HCT116 (cell line): ENCODE data around the gene EHD3. TPM values are rescaled to one million over a fixed set of nuclear protein-coding genes. Genes with fewer than 3 reads are reported as not detected.

Experiments
- ATAC-seq: fragments of 200-7000 bp; cut with Tn5 transposase; 2 replicates; pipeline ENCODE4 v1.9.1; 2020; ENCODE audit warnings: mild to moderate bottlenecking, moderate library complexity
- BruUV-seq: library from RNA; stranded (reverse); fragments of 400-500 nt; replicated peaks from 2 replicates; lab custom pipeline; 2021; lab: Mats Ljungman, UMichigan
- CTCF ChIA-PET: fragments of 300-600 bp; sonication (Branson Sonifier 250); formaldehyde crosslinking; loops from one replicate; lab custom pipeline; 2021; ENCODE audit warnings: antibody characterized with exemption; lab: Charles Lee
- POLR2A ChIA-PET: fragments of 300-600, 350-600 bp; sonication (Branson Sonifier 250); formaldehyde crosslinking; loops from one replicate; lab custom pipeline; 2021; ENCODE audit warnings: antibody characterized with exemption; lab: Charles Lee
- RAD21 ChIA-PET, 2 experiments: fragments of 300-600 bp; sonication (Branson Sonifier 250); formaldehyde crosslinking; loops; one replicate each; lab custom pipeline; 2023; ENCODE audit warnings: low total read pairs in 2 of 2; ENCODE audit not compliant: uncharacterized antibody in 2 of 2, unreplicated experiment in 2 of 2, low non-redundant PET in 1 of 2; lab: Charles Lee
- DNase-seq: peaks from one replicate; pipeline ENCODE4 v3.0.0-alpha.2; 2010; ENCODE audit warnings: low read depth, low spot score
- H2AFZ ChIP-seq: fragments of 200-600 bp; shearing (Covaris generic), sonication (generic); 2 replicates; pipeline ENCODE4 v1.6.1; 2017; ENCODE audit warnings: low read depth, mixed run types, mixed read lengths, antibody characterized with exemption, low read length; ENCODE audit not compliant: poor library complexity, severe bottlenecking
- H3K27ac ChIP-seq: 2 replicates; pipeline ENCODE4 v1.5.1; 2012; ENCODE audit warnings: low read depth, low read length
- H3K27me3 ChIP-seq: fragments of 200-600 bp; sonication (generic); 2 replicates; pipeline ENCODE4 v1.6.1; 2016; ENCODE audit warnings: mixed run types, low read length, mixed read lengths; ENCODE audit not compliant: insufficient read depth
- H3K36me3 ChIP-seq, 2 experiments: fragments of 200-500 bp in 1 of 2; fragments of 200-600 bp in 1 of 2; sonication (Bioruptor generic) in 1 of 2; sonication (generic) in 1 of 2; 2 replicates each; pipeline versions ENCODE4 v1.5.1 to v1.6.1; 2014 to 2016; ENCODE audit warnings: low read length in 2 of 2, inconsistent platforms in 1 of 2, mixed read lengths in 1 of 2, mixed run types in 1 of 2; ENCODE audit not compliant: insufficient read depth in 2 of 2, control insufficient read depth in 1 of 2
- H3K4me1 ChIP-seq, 2 experiments: fragments of 200-600 bp in 1 of 2; sonication (generic) in 1 of 2; 2 replicates each; pipeline versions ENCODE4 v1.5.1 to v1.6.1; 2012 to 2017; ENCODE audit warnings: low read length in 2 of 2, inconsistent platforms in 1 of 2, mild to moderate bottlenecking in 1 of 2, mixed read lengths in 1 of 2, mixed run types in 1 of 2, moderate library complexity in 1 of 2; ENCODE audit not compliant: insufficient read depth in 2 of 2, control insufficient read depth in 1 of 2
- H3K4me2 ChIP-seq: fragments of 200-600 bp; sonication (generic); 2 replicates; pipeline ENCODE4 v1.6.1; 2017; ENCODE audit warnings: mixed run types, low read length, mixed read lengths
- H3K4me3 ChIP-seq, 2 experiments: fragments of 200-600 bp in 1 of 2; sonication (generic) in 1 of 2; replicated peaks in 1 of 2; 2 replicates each; pipeline ENCODE4 v1.5.1; 2011 to 2016; ENCODE audit warnings: low read length in 2 of 2, control low read depth in 1 of 2, low read depth in 1 of 2, mild to moderate bottlenecking in 1 of 2, mixed read lengths in 1 of 2, mixed run types in 1 of 2
- H3K79me2 ChIP-seq: fragments of 200-600 bp; sonication (generic); 2 replicates; pipeline ENCODE4 v1.6.1; 2017; ENCODE audit warnings: mild to moderate bottlenecking, mixed run types, low read length, moderate library complexity, mixed read lengths; ENCODE audit not compliant: insufficient read depth
- H3K9ac ChIP-seq: fragments of 200-600 bp; sonication (generic); 2 replicates; pipeline ENCODE4 v1.6.1; 2016; ENCODE audit warnings: low read length, mixed read lengths
- H3K9me2 ChIP-seq: fragments of 200-600 bp; sonication (generic), shearing (Covaris generic); 2 replicates; pipeline ENCODE4 v1.6.1; 2017; ENCODE audit warnings: mixed run types, mild to moderate bottlenecking, moderate library complexity; ENCODE audit not compliant: insufficient read depth
- H3K9me3 ChIP-seq, 2 experiments: fragments of 200-500 bp in 1 of 2; fragments of 200-600 bp in 1 of 2; sonication (Bioruptor generic) in 1 of 2; sonication (generic) in 1 of 2; 2 replicates each; pipeline ENCODE4 v1.6.1; 2014 to 2017; ENCODE audit warnings: low read length in 2 of 2, mixed read lengths in 2 of 2, inconsistent platforms in 1 of 2, low read depth in 1 of 2, mild to moderate bottlenecking in 1 of 2, mixed run types in 1 of 2, moderate library complexity in 1 of 2; ENCODE audit not compliant: control insufficient read depth in 1 of 2, insufficient read depth in 1 of 2
- H4K20me1 ChIP-seq: fragments of 200-600 bp; sonication (generic), shearing (Covaris generic); 2 replicates; pipeline ENCODE4 v1.6.1; 2017; ENCODE audit warnings: mixed run types, mild to moderate bottlenecking, moderate library complexity; ENCODE audit not compliant: insufficient read depth
- CBX3 ChIP-seq: IDR thresholded peaks from 2 replicates; pipeline ENCODE4 v1.6.1; 2012; ENCODE audit warnings: low read depth
- CEBPB ChIP-seq: IDR thresholded peaks from 2 replicates; pipeline ENCODE4 v1.6.1; 2012; ENCODE audit warnings: low read depth
- EGR1 ChIP-seq: IDR thresholded peaks from 2 replicates; pipeline ENCODE4 v1.6.1; 2012; ENCODE audit warnings: low read depth
- EZH2 ChIP-seq: fragments of 200-600 bp; sonication (generic); IDR thresholded peaks from 2 replicates; pipeline ENCODE4 v1.6.1; 2017; ENCODE audit warnings: antibody characterized with exemption, mixed run types
- EZH2phosphoT487 ChIP-seq: fragments of 200-600 bp; IDR thresholded peaks from 2 replicates; pipeline ENCODE4 v1.6.1; 2018; ENCODE audit warnings: antibody characterized with exemption, borderline replicate concordance
- FOSL1 ChIP-seq: IDR thresholded peaks from 2 replicates; pipeline ENCODE4 v1.6.1; 2012; ENCODE audit warnings: low read depth
- JUND ChIP-seq: IDR thresholded peaks from 2 replicates; pipeline ENCODE4 v1.6.1; 2012
- MAX ChIP-seq: IDR thresholded peaks from 2 replicates; pipeline ENCODE4 v1.6.1; 2012
- SIN3A ChIP-seq: IDR thresholded peaks from 2 replicates; pipeline ENCODE4 v1.6.1; 2012; ENCODE audit warnings: low read depth
- SP1 ChIP-seq: IDR thresholded peaks from 2 replicates; pipeline ENCODE4 v1.6.1; 2012; ENCODE audit warnings: low read depth
- SRF ChIP-seq: IDR thresholded peaks from 2 replicates; pipeline ENCODE4 v1.6.1; 2012; ENCODE audit warnings: low read depth
- YY1 ChIP-seq: IDR thresholded peaks from 2 replicates; pipeline ENCODE4 v1.6.1; 2011; ENCODE audit warnings: low read length, low read depth, moderate library complexity, mild to moderate bottlenecking; ENCODE audit not compliant: insufficient replicate concordance; ENCODE audit errors: extremely low read depth
- ZFX ChIP-seq: fragments of 450-650 bp; IDR thresholded peaks from 2 replicates; pipeline ENCODE4 v1.6.1; 2017
- ZNF274 ChIP-seq: fragments of 200-500 bp; sonication (Bioruptor generic); IDR thresholded peaks from 2 replicates; pipeline ENCODE4 v1.6.1; 2014; ENCODE audit warnings: mild to moderate bottlenecking, low read depth, low read length, inconsistent platforms
- intact Hi-C: fragments of 100-400 bp; cut with micrococcal nuclease; formaldehyde crosslinking; loops from 2 replicates; pipeline ENCODE4 v1.10.0; 2022
- total RNA-seq: library from RNA; stranded (reverse); gene quantifications from one replicate; pipeline ENCODE4 v1.2.1, GENCODE V29; 2021; ENCODE audit not compliant: unreplicated experiment
- TF ChIP-seq, protein P1 (sequence below), 3 experiments: fragments of 200-600 bp in 1 of 3; sonication (generic) in 1 of 3; IDR thresholded peaks in 2 of 3; conservative IDR thresholded peaks in 1 of 3; 2 replicates each; pipeline ENCODE4 v1.5.1; 2012 to 2017; ENCODE audit warnings: low read depth in 2 of 3, low read length in 2 of 3, antibody characterized with exemption in 1 of 3, borderline replicate concordance in 1 of 3, control low read depth in 1 of 3, mild to moderate bottlenecking in 1 of 3, mixed read lengths in 1 of 3, mixed run types in 1 of 3, moderate library complexity in 1 of 3; ENCODE audit not compliant: insufficient read depth in 1 of 3
- TF ChIP-seq, protein P2 (sequence below): IDR thresholded peaks from 2 replicates; pipeline ENCODE4 v1.6.1; 2012; ENCODE audit warnings: low read depth

EHD3 gene
- total RNA-seq, 1 experiment from 2014 or later: not detected

GRCh38 chr2:31228717-31229116 lies 5.2 kb upstream of the EHD3 start:
- intact Hi-C loops: no loop called here
- H4K20me1 ChIP-seq: no peaks in the 10 kb centered on the region; the same call in 1 of the 2 replicates
- ATAC-seq: no peak
- no peak overlapping the region for H2AFZ ChIP-seq
- H3K4me3 ChIP-seq: no peak overlapping the region
- H3K36me3 ChIP-seq: no peaks in the 10 kb centered on the region
- H3K4me1 ChIP-seq: no peaks in the 10 kb centered on the region
- H3K9me2 ChIP-seq: no peaks in the 10 kb centered on the region
- no peak overlapping the region for H3K9ac ChIP-seq
- RAD21 ChIA-PET: no interaction called here
- DNase-seq: no peak
- TF ChIP-seq, protein P1, sequence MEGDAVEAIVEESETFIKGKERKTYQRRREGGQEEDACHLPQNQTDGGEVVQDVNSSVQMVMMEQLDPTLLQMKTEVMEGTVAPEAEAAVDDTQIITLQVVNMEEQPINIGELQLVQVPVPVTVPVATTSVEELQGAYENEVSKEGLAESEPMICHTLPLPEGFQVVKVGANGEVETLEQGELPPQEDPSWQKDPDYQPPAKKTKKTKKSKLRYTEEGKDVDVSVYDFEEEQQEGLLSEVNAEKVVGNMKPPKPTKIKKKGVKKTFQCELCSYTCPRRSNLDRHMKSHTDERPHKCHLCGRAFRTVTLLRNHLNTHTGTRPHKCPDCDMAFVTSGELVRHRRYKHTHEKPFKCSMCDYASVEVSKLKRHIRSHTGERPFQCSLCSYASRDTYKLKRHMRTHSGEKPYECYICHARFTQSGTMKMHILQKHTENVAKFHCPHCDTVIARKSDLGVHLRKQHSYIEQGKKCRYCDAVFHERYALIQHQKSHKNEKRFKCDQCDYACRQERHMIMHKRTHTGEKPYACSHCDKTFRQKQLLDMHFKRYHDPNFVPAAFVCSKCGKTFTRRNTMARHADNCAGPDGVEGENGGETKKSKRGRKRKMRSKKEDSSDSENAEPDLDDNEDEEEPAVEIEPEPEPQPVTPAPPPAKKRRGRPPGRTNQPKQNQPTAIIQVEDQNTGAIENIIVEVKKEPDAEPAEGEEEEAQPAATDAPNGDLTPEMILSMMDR (IDR thresholded peaks at IDR 0.05 in 2 of 3, conservative IDR thresholded peaks at IDR 0.05 in 1 of 3; ENCODE audit: borderline replicate concordance in 1 of 3, insufficient read depth in 1 of 3, low read depth in 2 of 3, low read length in 2 of 3): no peak
- TF ChIP-seq SIN3A (no peak), EZH2phosphoT487 (no peak), ZNF274 (no peak), EGR1 (no peak), FOSL1 (no peak), JUND (no peak), SRF (no peak), CBX3 (no peak), MAX (no peak), YY1 (no peak), EZH2 (no peak), SP1 (no peak), CEBPB (no peak), ZFX (no peak)
- TF ChIP-seq, protein P2, sequence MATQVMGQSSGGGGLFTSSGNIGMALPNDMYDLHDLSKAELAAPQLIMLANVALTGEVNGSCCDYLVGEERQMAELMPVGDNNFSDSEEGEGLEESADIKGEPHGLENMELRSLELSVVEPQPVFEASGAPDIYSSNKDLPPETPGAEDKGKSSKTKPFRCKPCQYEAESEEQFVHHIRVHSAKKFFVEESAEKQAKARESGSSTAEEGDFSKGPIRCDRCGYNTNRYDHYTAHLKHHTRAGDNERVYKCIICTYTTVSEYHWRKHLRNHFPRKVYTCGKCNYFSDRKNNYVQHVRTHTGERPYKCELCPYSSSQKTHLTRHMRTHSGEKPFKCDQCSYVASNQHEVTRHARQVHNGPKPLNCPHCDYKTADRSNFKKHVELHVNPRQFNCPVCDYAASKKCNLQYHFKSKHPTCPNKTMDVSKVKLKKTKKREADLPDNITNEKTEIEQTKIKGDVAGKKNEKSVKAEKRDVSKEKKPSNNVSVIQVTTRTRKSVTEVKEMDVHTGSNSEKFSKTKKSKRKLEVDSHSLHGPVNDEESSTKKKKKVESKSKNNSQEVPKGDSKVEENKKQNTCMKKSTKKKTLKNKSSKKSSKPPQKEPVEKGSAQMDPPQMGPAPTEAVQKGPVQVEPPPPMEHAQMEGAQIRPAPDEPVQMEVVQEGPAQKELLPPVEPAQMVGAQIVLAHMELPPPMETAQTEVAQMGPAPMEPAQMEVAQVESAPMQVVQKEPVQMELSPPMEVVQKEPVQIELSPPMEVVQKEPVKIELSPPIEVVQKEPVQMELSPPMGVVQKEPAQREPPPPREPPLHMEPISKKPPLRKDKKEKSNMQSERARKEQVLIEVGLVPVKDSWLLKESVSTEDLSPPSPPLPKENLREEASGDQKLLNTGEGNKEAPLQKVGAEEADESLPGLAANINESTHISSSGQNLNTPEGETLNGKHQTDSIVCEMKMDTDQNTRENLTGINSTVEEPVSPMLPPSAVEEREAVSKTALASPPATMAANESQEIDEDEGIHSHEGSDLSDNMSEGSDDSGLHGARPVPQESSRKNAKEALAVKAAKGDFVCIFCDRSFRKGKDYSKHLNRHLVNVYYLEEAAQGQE: no peak
- TF ChIP-seq, all 23 proteins: peak for 0
- H3K4me2 ChIP-seq: no peak overlapping the region
- ChIA-PET CTCF (no interaction called here), POLR2A (no interaction called here)
- H3K27ac ChIP-seq: no peak overlapping the region
- no peaks in the 10 kb centered on the region for H3K79me2 ChIP-seq
- H3K9me3 ChIP-seq: no peaks in the 10 kb centered on the region
- H3K27me3 ChIP-seq: peaks cover 53% of the 10 kb centered on the region
- BruUV-seq: no TSS peak
